Measurements from ENCODE around the gene PRTN3. TPM values are rescaled to one million over a fixed set of nuclear protein-coding genes. Genes with fewer than 3 reads are reported as not detected.

The PRTN3 gene
- polyA plus RNA-seq, 1 donor (not counting 4 experiments of a cell fraction or from before 2014, with no cell fraction given), result not detected

GRCh38 chr19:873084-873483, 32.3 kb downstream of the PRTN3 start:
- DNase-seq (ENCODE audit: low read depth, low spot score), result peak; percentile 86
- peaks cover 25% of the 10 kb centered on the region for H3K4me1 ChIP-seq (ENCODE audit: control insufficient read depth, extremely low read depth, insufficient read depth, low read length)
- H3K9me1 ChIP-seq (ENCODE audit: control insufficient read depth, extremely low read depth, insufficient read depth, low read length), result no peaks in the 10 kb centered on the region
- H3K79me2 ChIP-seq (ENCODE audit: control insufficient read depth, insufficient read depth, low read length), result no peaks in the 10 kb centered on the region
- no peak overlapping the region for H2AFZ ChIP-seq (ENCODE audit: control insufficient read depth, low read length)
- no peak overlapping the region for H3K4me2 ChIP-seq (ENCODE audit: control insufficient read depth, extremely low read depth, insufficient read depth, low read depth, low read length)
- H3K4me3 ChIP-seq (ENCODE audit: control insufficient read depth in 2 of 3, extremely low read depth in 1 of 3, insufficient read depth in 2 of 3, low read depth in 1 of 3, low read length in 3 of 3), result no peak overlapping the region
- TF ChIP-seq EZH2 (IDR thresholded peaks at IDR 0.05; ENCODE audit: low read length), result no peak
- TF ChIP-seq CTCF (optimal IDR thresholded peaks at IDR 0.05 in 1 of 3, IDR thresholded peaks at IDR 0.05 in 1 of 3, conservative IDR thresholded peaks at IDR 0.05 in 1 of 3; ENCODE audit: extremely low read depth in 1 of 3, insufficient read depth in 2 of 3, low read length in 3 of 3), result no peak
- no peaks in the 10 kb centered on the region for H3K27me3 ChIP-seq (ENCODE audit: control insufficient read depth, extremely low read depth, insufficient read depth, low read length)
- H4K20me1 ChIP-seq (ENCODE audit: control insufficient read depth, extremely low read depth, insufficient read depth, low read length), result no peaks in the 10 kb centered on the region
- H3K9ac ChIP-seq (ENCODE audit: control insufficient read depth, extremely low read depth, insufficient read depth, low read length), result no peak overlapping the region
- no peaks in the 10 kb centered on the region for H3K9me3 ChIP-seq (ENCODE audit: control insufficient read depth, low read depth, low read length)
- H3K27ac ChIP-seq (ENCODE audit: control insufficient read depth, insufficient read depth, low read length), result no peak overlapping the region
- dilution Hi-C loops (cut with MboI; ENCODE audit: extremely low pct_ligation_motif_present, low sequenced_read_pairs), result no loop called here
- FAIRE-seq, result no peak
- H3K36me3 ChIP-seq (ENCODE audit: control insufficient read depth in 2 of 2, extremely low read depth in 1 of 2, insufficient read depth in 2 of 2, low read length in 2 of 2), result peaks cover 15 to 30% of the 10 kb centered on the region in 2 experiments

- dilution Hi-C loops (cut with MboI; ENCODE audit: extremely low pct_ligation_motif_present, low sequenced_read_pairs), result no loop called here
- Histone ChIP-seq H3K9ac (ENCODE audit: control insufficient read depth, extremely low read depth, insufficient read depth, low read length) (no peak overlapping the region), H3K36me3 (ENCODE audit: control insufficient read depth in 2 of 2, extremely low read depth in 1 of 2, insufficient read depth in 2 of 2, low read length in 2 of 2) (peaks cover 12 to 25% of the 10 kb centered on the region in 2 experiments), H3K79me2 (ENCODE audit: control insufficient read depth, insufficient read depth, low read length) (no peaks in the 10 kb centered on the region), H4K20me1 (ENCODE audit: control insufficient read depth, extremely low read depth, insufficient read depth, low read length) (no peaks in the 10 kb centered on the region), H2AFZ (ENCODE audit: control insufficient read depth, low read length) (no peak overlapping the region), H3K9me1 (ENCODE audit: control insufficient read depth, extremely low read depth, insufficient read depth, low read length) (no peaks in the 10 kb centered on the region), H3K27ac (ENCODE audit: control insufficient read depth, insufficient read depth, low read length) (peak overlapping the region; percentile 36), H3K4me1 (ENCODE audit: control insufficient read depth, extremely low read depth, insufficient read depth, low read length) (peaks cover 25% of the 10 kb centered on the region), H3K4me2 (ENCODE audit: control insufficient read depth, extremely low read depth, insufficient read depth, low read depth, low read length) (no peak overlapping the region), H3K27me3 (ENCODE audit: control insufficient read depth, extremely low read depth, insufficient read depth, low read length) (no peaks in the 10 kb centered on the region), H3K4me3 (ENCODE audit: control insufficient read depth in 2 of 3, extremely low read depth in 1 of 3, insufficient read depth in 2 of 3, low read depth in 1 of 3, low read length in 3 of 3) (no peak overlapping the region), H3K9me3 (ENCODE audit: control insufficient read depth, low read depth, low read length) (no peaks in the 10 kb centered on the region)
- DNase-seq (ENCODE audit: low read depth, low spot score), result no peak
- FAIRE-seq, result no peak
- no peak for TF ChIP-seq CTCF (optimal IDR thresholded peaks at IDR 0.05 in 1 of 3, IDR thresholded peaks at IDR 0.05 in 1 of 3, conservative IDR thresholded peaks at IDR 0.05 in 1 of 3; ENCODE audit: extremely low read depth in 1 of 3, insufficient read depth in 2 of 3, low read length in 3 of 3)
- no peak for TF ChIP-seq EZH2 (IDR thresholded peaks at IDR 0.05; ENCODE audit: low read length)
Observed at GRCh38 chr19:873561-874041, 32.8 kb downstream of the PRTN3 start.
